HG03045 (cell line): ENCODE results near the gene CHAD.

Source experiments
- ATAC-seq: cut with Tn5 transposase; IDR thresholded peaks from one replicate; pipeline ENCODE4 v1.9.1; 2021; ENCODE audit warnings: mild to moderate bottlenecking, moderate library complexity; ENCODE audit not compliant: unreplicated experiment

Gene CHAD, protein sequence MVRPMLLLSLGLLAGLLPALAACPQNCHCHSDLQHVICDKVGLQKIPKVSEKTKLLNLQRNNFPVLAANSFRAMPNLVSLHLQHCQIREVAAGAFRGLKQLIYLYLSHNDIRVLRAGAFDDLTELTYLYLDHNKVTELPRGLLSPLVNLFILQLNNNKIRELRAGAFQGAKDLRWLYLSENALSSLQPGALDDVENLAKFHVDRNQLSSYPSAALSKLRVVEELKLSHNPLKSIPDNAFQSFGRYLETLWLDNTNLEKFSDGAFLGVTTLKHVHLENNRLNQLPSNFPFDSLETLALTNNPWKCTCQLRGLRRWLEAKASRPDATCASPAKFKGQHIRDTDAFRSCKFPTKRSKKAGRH

GRCh38 chr17:50468304-50469207 lies at the start of gene CHAD:
CHAD (minus strand) TSS chr17:50468880; CDS start chr17:50468813, 67 bp downstream.
- ATAC-seq, result no peak

DNA sequence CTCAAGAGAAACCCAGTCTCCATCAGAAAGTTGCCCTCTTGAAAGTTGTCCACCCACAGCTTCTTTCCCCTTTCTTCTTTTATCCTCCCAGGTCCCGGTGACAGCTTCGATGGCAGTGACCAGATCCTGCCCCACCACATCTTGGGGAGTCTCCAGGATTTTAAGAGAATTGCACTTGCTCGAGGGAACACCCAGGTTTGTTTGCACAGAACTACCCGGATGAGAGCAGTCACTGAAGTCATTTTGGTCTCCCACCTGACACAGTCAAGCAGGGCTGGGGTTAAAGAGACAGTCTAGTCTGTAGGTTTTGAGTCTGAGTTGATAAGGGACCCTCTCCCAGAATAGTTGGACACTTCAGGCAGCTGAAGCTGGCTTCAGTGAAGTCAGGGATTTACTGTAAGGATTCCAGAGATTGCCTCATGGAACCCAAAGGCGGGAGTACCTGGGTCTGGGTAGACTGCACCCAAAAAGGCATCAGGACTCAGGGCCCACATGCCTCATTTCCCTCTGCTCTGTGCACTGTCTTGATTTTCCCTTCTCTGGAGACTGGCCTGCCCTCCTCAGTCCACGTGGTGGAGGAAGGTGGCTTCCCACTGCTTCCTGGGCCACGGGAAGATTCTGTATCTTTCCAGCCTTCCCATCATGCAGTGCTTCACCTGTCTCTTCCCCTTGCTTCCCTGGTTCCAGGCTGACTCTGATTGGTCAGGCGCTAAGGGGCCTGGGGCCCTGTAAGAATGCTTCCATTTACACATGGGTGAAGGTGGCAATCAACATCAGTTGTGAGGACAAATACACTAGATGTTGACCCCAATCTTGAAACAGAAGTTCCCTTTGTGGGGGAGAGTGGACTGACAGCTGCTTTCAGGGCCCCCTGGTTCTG lies 49.1 kb upstream of the CHAD start:
- ATAC-seq, result no peak

GRCh38 chr17:50517011-50517410 lies 48.3 kb upstream of the CHAD start:
- ATAC-seq, result no peak

- ATAC-seq, result no peak
Measured at GRCh38 chr17:50514936-50515702, 46.4 kb upstream of the CHAD start.

GRCh38 chr17:50514388-50514787 lies 45.7 kb upstream of the CHAD start:
- ATAC-seq, result no peak

GRCh38 chr17:50513495-50513894 lies 44.8 kb upstream of the CHAD start:
- no peak for ATAC-seq

- ATAC-seq, result peak; percentile 69
Measured at GRCh38 chr17:50511058-50511457, 42.4 kb upstream of the CHAD start.

GRCh38 chr17:50508573-50509460 lies 40.1 kb upstream of the CHAD start:
- no peak for ATAC-seq

GRCh38 chr17:50507871-50508572 lies 39.3 kb upstream of the CHAD start, which contains the start of gene MYCBPAP:
MYCBPAP (plus strand) TSS chr17:50508439; CDS start chr17:50508675, 236 bp downstream.
- ATAC-seq, result no peak

DNA sequence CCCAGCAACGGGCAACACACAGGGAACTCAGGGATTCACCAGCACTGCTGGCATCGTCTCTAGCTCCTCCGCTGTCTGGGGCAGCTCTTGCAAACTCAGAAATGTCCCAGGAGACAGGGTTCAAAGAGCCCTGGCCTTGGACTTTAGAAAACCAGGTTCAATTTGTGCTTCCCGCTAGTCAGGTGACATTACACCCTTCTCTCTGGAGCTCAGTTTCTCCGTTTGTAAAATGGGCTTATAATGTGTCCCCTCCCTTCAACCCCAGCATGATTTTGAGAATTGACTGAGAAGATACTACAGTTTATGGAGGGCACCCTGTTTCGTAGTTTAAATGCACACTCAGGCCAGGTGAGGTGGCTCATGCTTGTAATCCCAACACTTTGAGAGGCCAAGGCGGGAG lies 37.6 kb upstream of the CHAD start:
- no peak for ATAC-seq

GRCh38 chr17:50505591-50506130 lies 37.0 kb upstream of the CHAD start:
- no peak for ATAC-seq

DNA sequence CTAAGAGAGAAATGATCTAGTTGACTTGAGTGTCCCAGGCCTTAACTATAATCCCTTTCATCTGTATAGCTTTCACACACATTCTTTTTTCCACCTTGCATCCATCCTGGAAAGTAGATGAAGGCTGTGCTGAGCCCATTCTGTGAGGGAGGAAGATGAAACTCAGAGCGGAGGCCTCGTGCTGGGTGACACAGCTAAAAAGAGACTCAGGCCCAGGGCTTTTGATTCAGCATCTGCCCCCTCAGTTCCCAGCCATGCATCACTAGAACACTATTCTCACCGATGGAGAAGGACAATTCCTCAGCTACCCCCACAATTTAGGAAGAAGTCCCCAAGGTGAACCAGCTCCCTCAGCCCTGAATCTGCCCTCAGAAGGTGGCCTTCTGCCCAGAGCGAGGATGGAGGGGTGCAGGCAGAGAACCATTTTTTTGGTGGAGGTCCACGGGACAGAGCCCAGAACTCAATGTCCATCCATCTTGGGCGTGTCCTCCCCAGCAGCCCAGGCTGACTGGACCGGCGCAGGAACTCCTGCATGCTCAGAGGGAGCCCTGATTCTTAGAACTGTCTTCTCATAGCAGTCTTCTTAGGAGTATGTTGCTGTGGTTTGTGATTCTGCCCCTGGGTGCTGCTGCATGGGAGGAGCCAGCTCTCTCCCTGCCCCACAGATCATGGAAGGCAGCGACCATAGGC lies 33.8 kb upstream of the CHAD start:
- no peak for ATAC-seq

DNA sequence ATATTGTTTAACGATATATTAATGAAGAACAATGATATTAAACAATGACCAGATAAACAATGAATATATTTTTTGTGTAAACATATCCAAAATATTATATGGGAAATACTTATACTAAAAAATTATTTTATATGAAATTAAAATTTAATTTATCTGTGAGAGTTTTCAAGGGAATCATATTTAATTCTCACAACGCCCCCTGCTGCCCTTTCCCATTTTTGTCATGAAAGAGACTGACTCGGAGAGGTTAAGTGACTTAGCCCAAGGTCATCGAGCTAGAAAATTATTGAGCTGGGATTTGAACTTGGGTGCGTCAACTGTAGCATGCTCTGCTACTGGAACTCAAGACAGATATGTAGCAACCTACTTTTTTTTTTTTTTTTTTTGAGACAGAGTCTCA lies 32.4 kb upstream of the CHAD start:
- ATAC-seq, result no peak

DNA sequence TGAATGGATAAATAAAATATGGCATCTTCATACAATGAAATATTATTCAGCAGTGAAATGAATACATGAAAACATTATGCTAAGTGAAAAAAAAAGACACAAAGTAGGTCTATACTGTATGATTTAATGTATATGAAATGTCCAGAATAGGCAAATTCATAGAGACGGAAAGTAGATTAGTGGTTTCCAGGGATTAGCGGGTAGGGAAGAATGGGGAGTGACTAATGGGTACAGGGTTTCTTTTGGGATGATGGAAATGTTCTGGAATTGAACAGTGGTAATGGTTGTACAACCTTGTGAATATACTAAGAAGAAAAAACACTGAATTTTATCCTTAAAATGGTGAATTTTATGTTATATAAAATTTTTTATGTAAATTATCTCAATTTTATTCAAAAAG lies 31.0 kb upstream of the CHAD start:
- no peak for ATAC-seq

DNA sequence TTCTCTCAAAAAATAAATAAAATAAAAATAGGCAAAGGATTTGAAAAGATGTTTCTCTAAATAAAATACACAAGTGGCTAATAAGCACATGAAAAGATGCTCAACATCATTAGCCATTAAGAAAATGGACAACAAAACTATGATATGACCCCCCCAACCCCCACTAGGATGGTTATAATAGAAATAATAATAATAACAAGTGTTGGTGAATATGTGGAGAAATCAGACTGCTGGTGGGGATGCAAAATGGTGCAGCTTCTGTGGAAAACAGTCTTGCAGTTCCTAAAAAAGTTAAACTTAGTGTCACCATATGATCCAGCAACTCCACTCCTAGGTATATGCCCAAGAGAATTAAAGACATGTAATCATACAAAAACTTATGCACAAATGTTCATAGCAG lies 30.6 kb upstream of the CHAD start:
- ATAC-seq, result no peak

DNA sequence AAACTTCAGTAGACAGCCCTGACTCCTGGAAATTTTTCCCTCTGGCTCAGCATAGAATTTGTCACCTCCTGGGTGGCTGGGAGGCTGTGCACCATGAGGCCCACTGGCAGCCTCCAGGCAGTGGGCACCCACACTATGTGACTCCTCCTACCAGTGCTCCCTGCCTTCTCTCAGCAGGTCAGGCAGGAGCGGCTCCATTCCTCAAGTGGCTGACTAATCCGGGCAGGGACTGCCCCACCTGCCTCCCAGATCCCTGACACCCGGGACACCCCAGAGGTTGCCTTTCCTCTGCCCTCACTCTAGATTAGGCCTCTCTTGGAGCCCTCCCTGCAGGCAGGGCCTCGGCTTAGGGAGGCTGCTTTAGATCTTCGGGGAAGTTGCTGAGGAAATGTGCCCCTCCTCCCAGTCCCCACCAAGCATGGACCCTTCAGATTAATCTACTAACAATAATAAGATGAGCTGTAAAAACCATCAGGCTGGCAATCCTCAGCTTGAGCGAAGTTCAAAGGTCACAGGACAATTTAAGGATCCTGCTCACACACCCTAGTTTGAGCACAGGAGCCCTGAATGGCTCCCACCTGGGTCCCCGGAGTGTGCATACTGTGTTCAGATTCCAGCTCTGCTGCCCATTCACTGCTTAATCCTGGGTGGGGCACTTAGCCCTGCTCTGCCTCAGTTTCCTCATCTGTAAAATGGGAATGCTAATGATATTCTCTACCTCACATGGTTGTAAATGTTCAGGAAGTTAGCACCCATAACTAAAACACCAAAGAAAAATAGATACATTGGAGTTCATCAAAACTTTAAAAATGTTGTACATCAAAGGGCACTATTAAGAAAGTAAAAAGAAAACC lies 29.6 kb upstream of the CHAD start:
- no peak for ATAC-seq

GRCh38 chr17:50495918-50496317 lies 27.2 kb upstream of the CHAD start:
- no peak for ATAC-seq
